ENCODE data around the gene TRPM3.

- TF ChIP-seq CTCF (conservative IDR thresholded peaks at IDR 0.05 in 1 of 2, IDR thresholded peaks at IDR 0.05 in 1 of 2; ENCODE audit: extremely low read depth in 1 of 2, insufficient read depth in 1 of 2, low read depth in 1 of 2, low read length in 2 of 2): no peak
- no peak for TF ChIP-seq EZH2 (IDR thresholded peaks at IDR 0.05; ENCODE audit: borderline replicate concordance, low read length)
Measured at GRCh38 chr9:70677055-70677735, 444.2 kb downstream of the TRPM3 start.
